Neuronal stem cell (in vitro differentiated cells): ENCODE data around the gene CCDC87. TPM values are rescaled to one million over a fixed set of nuclear protein-coding genes. Genes with fewer than 3 reads are reported as not detected.

Experiments
- small RNA-seq: library from polyadenylated mRNA; stranded (forward); fragments of <200 nt; extraction: miRNeasy Mini kit (QIAGEN cat#:217004); gene quantifications from one replicate; pipeline ENCODE3, GENCODE V24; 2013; ENCODE audit not compliant: insufficient read depth

CCDC87 gene

Small RNA genes lying within 50 kb of the gene (small RNA-seq; reads per million reads assigned to genes)
- gene RNU4-39P = not detected
